NAMALWA (cell line): ENCODE measurements around the gene COL27A1.

Experiments
- DNase-seq: peaks from one replicate; pipeline ENCODE4 v3.0.0-alpha.2; 2015; ENCODE audit warnings: low spot score

COL27A1 gene

DNA sequence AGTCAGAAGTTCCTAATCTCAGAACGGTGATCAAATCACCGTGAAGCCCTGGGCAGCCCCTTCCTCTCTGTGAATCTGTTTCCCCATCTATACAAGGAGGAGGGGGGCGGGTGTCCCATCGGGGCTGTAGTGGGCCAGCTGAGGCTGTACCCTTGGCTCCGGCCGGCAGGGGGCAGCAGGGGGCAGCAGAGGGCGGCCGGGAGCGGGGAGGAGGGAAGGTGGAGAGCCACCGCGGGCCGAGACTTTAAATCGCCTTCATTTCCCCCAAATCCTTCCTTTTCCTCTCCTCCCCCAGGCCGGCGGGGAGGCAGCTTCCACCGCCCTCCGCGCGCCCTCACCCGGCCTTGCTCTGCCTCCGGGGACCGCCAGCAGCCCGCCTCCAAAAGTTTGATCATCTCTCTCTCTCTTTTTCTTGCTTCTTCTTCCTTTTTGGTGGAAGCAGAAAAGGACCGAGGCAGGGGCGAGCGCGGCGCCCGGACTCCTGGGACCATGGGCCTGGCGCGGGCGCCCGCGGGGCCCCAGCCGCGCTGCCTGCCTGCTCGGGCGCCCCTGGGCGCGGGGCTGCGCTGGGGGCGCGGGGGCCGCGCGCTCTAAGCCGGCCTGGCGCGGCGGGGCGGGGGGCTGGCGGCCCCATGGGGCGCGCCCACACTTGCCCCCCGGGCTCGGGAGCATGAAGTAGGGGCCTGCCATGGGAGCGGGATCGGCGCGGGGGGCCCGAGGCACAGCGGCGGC lies at the start of gene COL27A1:
COL27A1 (plus strand) TSS at position 275 of the 732 bp plus-strand sequence; CDS start at position 689, 414 bp downstream.
- DNase-seq: peak; percentile 77

DNA sequence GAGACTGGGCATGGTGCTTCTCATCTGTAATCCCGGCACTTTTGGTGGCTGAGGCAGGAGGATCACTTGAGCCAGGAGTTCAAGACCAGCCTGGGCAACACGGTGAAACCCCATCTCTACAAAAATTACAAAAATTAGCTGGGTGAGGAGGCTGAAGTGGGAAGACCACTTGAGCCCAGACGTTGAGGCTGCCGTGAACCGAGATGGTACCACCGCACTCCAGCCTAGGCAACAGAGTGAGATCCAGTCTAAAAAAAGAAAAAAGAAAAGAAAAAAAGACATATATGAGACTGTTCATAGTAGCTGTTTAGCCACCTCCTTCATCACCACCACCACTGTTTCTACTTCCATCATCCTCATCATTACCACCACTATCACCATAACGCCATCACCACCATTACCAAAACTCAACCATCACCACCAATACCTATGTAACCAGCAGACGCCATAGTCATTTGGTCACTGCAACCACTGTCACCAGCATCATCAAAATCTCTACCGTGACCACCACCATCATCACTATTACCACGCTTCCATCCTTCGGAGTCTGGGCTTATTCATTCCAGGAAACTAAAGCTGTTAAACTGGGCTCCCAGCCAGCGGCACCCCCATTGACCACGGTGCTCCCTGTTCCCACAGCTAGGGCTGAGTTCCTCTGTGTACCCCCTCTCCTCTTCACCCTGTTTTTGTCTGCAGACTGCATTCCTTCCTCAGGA lies 47.9 kb upstream of the COL27A1 start:
- no peak for DNase-seq

DNA sequence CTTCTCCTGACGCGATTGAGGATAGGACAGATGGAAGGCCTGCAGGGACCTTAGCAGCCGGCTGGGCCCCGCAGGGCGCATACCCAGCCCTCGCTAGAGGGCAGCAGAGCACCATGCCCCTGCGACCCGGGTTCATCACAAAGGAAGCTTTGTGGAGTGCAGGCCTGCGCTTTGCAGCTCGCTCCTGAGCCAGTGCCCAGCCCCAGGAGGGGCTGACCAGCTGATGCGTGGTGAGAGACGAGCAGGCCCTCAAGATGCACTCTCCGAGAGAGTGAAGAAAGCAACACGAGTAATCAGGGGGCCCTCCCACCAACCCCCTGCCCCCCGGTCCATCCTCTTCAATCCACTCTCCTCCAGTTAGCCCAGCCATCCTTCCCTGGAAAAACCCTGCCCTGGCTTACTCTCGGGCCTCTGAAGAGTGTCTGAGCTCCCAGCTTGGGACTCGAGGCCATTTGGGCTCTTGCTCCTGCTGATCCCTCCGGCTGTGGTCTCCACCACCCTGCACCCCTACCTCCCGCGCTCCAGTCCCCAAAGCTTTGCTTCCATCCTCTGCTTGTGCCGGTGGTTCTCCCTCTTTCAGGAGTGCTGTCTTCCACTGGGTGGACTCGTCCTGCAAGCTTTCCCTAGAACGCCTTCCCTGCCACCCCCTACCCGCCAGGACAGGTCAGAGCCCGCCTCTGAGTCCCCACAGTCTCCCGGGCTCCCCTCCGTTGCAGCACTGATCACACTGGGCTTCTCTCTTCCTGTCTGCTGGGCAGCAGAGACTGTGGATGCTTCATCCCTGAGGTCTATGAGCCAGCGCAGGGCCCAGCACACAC lies 47.1 kb upstream of the COL27A1 start:
- peak; percentile 58 for DNase-seq

DNA sequence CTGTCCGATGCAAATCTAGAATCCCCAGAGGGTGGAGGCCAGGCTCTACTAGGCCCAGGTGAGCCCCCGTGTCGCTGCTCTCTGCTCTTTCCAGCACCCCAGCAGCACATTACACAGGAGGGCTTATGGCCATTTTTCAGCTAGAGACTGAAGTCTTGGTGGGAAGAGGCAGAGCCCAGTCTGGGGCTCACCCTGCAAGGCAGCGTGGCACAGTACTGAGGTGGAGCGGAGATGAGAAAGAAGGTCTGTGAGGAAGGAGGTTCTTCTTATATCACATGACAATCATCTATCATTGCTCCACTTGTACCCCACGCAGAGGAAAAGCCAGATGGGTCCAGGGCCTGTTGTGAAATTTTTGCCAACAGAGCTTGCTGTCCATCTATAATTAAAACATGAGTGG lies 46.2 kb upstream of the COL27A1 start:
- DNase-seq: no peak

DNA sequence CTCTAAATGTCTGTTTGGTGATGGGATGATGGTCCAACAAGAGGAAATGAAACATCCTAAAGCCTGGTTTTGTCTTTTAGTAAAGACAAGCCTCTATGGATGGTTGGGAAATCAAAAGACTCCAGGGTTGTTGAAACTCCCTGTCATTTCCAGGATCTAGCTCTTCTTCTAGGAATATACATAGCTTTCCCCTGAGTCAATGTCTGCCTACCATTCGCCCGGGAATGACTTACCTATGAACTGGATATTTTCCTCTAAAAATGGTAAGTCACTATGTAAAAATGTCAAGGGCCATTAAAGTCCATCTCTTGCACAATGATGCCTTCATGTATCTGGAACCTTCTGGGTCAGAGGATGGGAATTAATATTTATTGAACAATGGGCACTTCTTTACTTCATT lies 45.2 kb upstream of the COL27A1 start:
- DNase-seq: no peak

DNA sequence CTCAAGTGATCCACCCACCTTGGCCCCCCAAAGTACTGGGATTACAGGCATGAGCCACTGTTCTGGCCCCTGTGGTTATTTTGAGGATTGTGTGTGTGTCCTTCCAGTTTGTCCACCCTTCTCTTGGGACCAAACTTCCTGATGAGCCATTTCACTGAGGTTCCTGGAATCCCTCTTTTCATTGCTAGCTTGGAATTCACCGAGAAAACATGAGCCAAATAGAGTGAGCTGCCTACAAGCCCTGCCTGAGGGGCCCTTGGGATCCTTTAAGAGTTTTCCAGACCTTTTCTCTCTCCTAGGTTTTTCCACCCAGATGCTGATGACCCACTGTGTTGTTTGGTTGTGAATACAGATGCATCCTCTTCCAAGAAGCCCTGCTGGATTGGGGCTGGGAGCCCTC lies 43.0 kb upstream of the COL27A1 start:
- no peak for DNase-seq

DNA sequence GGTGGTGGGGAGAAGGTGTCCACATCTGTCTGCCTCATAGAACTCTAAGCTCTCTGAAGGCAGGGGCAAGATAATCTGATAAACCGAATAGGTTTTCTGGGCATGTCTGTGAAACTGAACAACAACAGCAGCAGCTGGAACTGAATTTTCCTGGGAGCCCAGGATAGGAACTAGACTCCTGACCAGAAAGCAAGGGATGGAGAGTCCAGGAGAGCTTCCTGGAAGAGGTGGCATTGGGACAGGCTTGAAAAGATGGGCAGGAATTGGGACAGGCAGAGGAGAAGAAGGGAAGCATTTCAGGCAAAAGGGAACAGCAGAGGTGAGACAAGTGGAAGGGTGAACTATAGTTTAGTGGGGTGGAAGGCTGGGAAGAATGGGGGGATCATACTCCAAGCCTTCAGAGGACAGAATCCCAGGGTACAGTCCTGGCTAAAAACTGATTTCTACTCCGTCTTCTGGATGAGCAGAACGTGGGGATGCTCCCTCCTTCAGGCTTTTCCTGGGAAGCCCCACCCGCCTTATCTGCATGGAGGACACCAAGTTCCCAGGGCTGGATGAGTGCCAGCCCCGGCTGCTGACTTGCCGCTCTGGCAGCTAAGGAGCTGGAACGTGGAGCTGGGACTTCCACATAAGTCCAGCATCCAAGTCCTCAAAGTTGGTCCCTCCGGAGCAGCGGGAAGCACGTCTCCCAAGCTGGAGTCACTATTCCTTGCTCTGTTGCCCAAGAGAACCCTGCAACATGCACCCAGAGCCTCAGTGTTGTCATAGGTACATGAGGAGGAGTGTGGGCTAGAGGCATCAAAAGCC lies 42.4 kb upstream of the COL27A1 start:
- DNase-seq: no peak

DNA sequence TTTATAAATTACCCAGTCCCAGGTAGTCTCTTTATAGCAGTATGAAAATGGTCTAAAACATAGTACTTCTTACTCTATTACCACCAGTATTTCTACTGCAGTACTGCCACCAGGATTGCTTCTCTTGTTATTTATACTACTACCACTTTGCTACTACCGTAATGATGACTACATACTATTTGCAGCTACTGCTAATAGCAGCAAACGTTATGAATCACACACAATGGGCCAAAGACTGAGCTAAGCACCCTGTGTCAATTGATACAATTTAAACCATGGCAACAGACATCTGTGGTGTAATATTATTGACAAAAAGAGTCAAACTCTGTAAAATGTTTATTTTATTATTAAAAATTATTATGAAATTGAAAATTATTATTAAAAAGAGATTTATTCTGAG lies 41.0 kb upstream of the COL27A1 start:
- DNase-seq: no peak

DNA sequence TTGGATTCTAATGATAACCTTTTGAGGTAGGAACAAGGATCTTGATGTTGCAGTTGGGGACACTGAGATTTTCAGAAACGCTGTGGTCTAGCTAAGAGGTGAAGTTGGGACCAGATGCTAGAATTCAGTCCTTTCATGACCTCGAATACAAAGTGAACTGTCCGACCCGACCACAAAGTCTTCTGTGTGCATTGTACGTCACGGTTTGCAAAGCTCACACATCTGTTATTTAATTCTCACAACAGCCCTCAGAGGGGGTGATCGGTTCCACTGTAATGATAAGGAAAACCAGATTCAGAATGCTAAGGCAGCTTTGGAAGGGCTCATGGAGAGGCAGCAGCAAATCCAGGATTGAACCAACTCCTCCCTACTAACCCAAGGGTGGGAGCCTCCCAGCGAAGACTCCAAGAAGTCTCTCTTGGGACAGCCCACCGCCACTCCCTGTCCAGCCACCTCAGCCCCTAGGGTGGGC lies 39.6 kb upstream of the COL27A1 start:
- DNase-seq: no peak

DNA sequence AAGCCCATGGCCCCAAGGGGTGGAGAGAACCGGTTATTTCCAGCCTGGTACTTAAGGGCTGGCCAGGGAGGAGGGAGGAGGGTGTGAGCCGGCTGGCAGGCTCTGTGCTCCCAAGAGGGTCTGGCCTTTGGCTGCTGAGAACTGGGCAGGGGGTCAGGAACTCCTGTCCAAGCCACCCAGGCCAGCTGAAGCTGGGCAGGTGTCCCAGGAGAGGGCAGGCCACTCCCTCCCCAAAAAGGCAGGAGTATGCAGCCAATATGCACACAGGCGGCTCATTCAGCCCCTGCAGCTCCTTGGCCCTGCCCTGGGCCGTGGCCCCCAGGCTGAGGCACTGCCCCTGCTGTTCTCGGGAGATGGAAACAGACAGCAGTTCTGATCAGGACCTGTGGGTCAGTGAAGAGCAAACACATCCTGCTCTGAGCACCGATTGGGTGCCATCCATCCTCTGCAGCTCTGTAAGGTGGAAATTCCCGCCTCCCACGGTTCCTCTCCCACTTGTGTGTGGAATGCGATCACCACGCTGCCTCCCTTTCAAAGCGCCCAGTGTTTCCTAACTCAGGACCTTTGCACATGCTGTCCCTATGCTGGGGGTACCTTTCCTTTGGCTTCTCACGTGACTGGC lies 39.1 kb upstream of the COL27A1 start:
- DNase-seq: no peak

DNA sequence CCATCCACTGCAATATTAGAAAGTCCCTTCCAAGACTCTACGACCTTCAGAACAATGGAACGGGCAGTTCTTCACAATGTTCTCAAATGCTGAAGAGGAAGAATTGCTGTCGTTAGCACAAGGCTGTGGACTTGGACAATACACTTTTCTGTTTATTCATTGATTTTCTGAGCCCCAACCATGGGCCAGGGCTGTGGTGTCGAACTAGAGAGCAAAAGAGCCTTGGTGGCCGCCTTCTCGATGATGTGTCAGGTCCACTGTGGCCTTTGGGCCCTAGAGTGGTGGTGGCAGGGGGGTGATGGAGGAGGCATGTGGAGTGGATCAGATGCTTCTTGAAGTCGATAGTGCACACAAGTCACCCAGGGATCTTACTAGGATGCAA lies 37.7 kb upstream of the COL27A1 start:
- no peak for DNase-seq

DNA sequence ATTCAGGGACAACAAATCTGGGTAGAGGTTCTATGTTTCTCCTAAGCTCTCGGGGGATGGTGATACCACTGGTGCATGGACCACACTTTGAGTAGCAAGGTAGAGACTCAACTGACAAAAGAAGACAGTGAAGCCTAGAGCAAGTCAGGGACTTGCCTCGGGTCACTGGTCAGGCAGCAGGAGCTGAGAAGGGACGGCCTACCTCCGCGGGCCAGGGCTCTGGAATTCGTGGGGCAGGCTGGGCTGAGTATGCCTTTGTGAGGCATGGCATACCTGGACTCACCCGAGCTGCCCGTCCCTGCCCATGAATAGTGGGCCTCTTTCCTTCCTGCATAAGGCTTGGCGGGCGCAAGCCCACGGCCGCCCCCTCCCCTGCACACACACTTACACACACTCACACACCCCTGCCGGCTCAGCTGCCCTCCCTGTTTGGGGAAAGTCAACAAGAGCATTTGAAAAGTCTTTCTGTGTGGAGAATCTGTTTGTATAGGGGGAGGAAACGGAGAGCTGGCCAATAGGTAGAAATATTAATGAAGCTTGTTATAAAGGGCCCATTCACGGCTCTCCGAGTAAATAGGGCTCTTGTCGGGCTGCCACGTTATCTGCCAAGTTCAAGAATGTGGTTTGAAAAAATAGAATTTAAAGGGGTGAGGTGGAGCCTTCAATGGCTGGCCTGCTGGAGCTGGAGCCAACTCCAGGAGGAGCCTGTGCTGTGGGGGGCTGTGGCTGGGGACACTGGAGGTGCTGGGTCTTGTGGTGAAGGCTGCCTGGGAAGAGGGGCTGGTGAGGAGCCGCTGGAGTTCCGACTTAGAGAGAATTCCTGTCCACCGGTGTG lies 37.1 kb upstream of the COL27A1 start:
- no peak for DNase-seq

DNA sequence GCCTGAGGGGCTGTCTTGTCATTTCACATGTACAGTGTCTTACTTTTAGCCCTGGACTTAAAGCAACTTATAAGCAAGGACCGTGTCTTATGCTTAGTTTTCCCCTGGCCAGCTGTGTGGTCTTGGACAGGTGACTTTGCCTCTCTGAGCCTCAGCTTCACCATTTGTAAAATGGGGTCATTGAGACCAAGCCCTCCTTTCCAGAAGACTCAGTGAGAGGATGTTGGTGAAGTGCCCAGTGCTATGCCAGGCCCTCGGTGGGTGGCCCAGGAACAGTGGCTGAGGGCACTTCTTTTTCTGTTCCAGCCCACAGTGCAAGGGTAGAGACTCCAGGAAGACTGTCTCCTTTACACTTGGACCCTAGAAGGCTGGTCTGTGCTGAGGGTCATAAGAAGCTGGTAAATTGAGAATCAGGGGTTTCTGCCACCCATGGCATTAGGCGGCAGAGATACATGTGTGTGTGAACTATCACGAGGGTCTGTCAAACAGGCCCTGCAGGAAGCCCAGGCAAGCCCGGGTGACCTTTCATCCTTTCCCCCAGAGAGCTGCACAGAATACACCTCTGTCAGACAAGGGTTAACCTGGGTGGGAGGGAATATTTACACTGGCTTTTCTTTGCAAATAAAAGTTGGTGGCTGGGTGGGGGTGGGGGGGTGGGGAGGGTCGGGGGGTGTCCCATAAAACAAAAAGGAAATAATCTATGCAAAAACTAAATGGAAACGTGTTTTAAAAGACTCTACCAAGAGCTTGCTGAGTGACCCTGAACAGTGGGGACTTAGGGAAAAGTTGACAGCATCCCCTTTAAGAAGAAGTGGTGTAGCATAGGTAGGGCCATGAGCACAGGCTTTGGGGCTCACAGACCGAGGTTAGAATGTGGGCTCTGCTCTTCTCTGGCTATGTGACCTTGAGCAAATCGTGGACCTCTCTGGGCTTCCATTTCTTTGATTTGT lies 35.8 kb upstream of the COL27A1 start:
- no peak for DNase-seq

DNA sequence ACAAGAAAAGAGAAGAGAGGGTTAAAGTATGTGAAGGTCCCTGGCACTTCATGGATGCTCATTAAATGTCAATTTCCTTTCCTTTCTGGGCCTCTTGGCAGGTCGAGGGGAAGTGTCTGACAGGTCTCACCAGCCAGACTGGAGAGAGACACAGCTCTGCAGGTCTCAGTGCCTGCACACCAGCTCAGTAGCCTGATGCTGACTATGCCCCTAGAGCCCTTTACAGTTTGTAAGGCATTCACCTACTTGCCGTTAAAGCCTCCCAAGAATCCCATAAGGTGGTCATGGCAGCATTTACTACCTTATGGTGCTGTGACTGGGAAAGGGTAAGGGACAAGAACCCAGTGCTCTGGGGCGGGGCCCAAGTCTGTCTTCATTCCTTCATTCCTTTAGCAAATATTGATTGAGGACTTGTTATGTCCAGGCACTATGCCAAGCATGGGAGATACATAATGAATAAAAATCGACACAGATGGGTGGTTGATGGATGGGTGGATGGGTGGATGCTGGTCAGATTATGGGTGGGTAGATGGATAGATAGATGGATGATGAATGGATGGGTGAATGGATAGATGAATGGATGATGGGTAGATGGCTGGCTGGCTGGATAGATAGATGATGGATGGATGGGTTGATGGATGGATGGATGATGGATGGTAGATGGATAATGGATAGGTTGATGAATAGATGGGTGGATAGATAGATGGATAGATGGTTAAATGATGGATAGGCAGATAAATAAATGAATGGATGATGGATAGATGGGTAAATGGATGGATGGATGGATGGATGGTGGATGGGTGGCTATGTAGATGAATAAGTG lies 34.9 kb upstream of the COL27A1 start:
- DNase-seq: no peak

DNA sequence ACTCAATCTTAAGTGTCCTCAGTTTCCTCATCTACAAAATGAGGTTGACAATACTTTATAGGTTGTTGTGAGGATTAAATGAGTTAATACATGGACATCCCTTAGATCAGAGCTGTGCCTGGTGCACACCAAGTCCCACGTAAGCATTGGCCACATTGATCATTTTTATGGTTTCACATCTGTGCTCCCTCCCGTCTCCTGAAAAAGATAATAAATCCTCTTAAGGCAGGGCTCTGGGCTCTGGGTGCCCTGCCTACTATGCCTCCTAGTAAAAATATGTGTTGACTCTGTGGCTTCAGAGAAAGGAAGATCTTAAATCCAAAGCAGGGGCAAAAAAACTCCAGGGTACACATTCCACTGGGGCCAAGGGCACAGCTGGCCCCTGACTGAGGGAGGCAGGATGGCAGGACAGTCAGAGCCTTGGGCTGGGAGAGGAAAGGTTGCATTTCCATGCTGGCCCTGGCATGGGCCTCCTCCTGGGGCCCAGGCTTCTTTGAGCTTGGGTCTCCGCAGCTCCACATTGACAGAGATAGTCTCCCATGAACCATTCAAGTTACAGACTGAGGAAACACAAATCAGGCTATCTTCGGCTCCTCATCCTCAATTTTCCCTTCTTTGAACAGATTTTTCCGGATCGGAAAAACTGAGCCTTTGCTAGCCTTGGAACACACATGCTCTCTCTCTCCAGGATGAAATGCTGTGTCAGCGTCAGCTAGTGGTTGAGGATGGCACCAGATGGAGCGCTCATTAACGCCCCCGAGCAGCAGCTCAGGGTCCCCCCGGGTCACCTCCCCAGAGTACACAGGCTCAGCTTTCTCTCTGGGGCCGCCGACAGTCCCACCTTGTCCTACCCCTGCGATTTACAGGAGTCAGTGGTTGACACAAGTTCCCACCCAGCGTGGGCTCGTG lies 33.9 kb upstream of the COL27A1 start:
- no peak for DNase-seq

DNA sequence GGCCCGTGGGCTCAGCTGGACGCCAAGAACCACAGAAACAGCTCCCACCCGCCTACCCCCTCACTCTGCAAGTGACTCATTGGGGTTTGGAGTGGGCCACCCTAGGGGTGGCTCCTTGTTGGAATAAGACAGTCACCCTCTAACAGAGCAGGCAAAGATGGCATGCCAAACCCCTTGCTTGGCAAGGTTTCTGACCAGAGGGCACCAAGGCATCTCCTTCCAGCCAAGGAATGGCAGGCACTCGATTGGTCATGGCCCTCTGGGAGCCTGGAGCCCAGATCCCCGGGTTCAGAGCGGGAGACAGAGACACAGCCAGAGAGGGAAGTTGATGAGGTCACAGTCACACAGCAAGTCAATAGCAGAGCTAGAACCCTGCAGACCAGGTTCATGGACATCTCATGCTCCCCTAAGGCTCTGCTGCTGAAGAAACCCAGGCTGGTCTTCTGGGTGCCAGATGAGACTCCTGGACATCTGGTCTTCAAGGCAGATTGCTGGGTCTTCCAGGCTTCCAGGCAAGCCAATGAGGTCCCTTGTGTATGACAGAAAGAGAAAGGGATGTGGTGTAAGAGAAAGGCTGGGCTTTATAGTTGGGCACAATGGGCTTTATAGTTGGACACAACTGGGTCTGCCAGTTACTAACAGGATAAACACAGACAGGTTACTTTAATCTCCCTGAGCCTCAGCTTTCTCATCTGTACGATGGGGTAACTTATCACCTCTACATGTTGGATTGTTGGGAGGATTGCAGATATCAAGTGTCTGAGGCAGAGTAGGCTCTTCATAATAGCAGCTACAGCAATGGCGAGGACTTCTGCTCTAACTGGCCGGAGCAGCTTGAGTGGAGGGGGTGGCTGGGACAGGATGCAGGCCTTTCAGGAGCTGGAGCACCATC lies 33.0 kb upstream of the COL27A1 start:
- DNase-seq: no peak
